Inferior parietal cortex (tissue), 1 donor: ENCODE measurements around the gene AGAP1.

ENCODE experiments used
- DNase-seq: peaks from one replicate; pipeline ENCODE4 v3.0.0-alpha.2; 2016; ENCODE audit errors: extremely low spot score

Gene AGAP1

GRCh38 chr2:236092714-236093113 lies 598.9 kb downstream of the AGAP1 start:
- no peak for DNase-seq

- no peak for DNase-seq
These were observed 599.3 kb downstream of the AGAP1 start for GRCh38 chr2:236093134-236093533.

GRCh38 chr2:236095504-236095903 lies 601.7 kb downstream of the AGAP1 start:
- DNase-seq: no peak

- no peak for DNase-seq
These were observed 607.6 kb downstream of the AGAP1 start for GRCh38 chr2:236101311-236101950.

GRCh38 chr2:236102971-236103370 lies 609.1 kb downstream of the AGAP1 start:
- no peak for DNase-seq

GRCh38 chr2:236103981-236104380 lies 610.1 kb downstream of the AGAP1 start:
- no peak for DNase-seq

- DNase-seq: no peak
These were observed 612.2 kb downstream of the AGAP1 start for GRCh38 chr2:236105955-236106607.

GRCh38 chr2:236106761-236107160 lies 612.9 kb downstream of the AGAP1 start:
- no peak for DNase-seq

GRCh38 chr2:236107536-236107935 lies 613.7 kb downstream of the AGAP1 start:
- no peak for DNase-seq

GRCh38 chr2:236107942-236108625 lies 614.2 kb downstream of the AGAP1 start:
- DNase-seq: no peak

GRCh38 chr2:236109061-236109460 lies 615.2 kb downstream of the AGAP1 start:
- no peak for DNase-seq

- no peak for DNase-seq
These were observed 615.6 kb downstream of the AGAP1 start for GRCh38 chr2:236109473-236109872.

GRCh38 chr2:236112466-236112865 lies 618.6 kb downstream of the AGAP1 start:
- DNase-seq: no peak

- no peak for DNase-seq
These were observed 619.6 kb downstream of the AGAP1 start for GRCh38 chr2:236113425-236113824.

GRCh38 chr2:236113948-236114347 lies 620.1 kb downstream of the AGAP1 start:
- DNase-seq: no peak

GRCh38 chr2:236114959-236115358 lies 621.1 kb downstream of the AGAP1 start:
- no peak for DNase-seq

GRCh38 chr2:236117401-236117800 lies 623.6 kb downstream of the AGAP1 start:
- DNase-seq: no peak

GRCh38 chr2:236117861-236118269 lies 624.0 kb downstream of the AGAP1 start:
- DNase-seq: no peak

GRCh38 chr2:236119003-236119402 lies 625.2 kb downstream of the AGAP1 start:
- DNase-seq: no peak

- no peak for DNase-seq
These were observed 625.6 kb downstream of the AGAP1 start for GRCh38 chr2:236119476-236119875.

- no peak for DNase-seq
These were observed 626.3 kb downstream of the AGAP1 start for GRCh38 chr2:236120141-236120601.

- DNase-seq: no peak
These were observed 627.0 kb downstream of the AGAP1 start for GRCh38 chr2:236120829-236121228.

- DNase-seq: no peak
These were observed 627.7 kb downstream of the AGAP1 start for GRCh38 chr2:236121546-236121945.
